CMK (cell line): ENCODE results near the gene BCL6.
"Not testable (repeated sequence)": the region's sequence is repeated elsewhere in the genome, so short reads cannot be mapped to it uniquely, and the experiment has no call there.

ENCODE experiments used
- DNase-seq: peaks from one replicate; pipeline ENCODE4 v3.0.0-alpha.2; 2010; ENCODE audit warnings: low read depth

The BCL6 gene

DNA sequence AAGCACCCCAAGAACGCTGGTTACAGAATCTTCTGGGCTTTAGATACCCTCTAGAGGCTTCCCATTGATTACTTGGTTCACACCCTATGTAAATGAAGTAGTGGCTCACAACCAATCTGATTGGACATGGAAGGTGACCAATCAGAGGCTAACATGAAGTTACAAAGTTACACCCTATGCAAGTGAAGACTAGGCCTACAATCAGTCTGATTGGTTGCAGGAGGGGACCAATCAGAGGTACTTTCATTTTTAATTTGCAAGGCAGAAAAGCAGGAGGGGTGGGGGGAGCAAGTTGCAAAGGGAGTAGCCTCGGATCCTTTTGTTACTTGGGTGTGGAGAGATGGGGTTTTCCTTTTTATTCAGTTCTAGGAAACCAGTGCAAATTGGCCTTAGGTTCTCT, 31.8 kb downstream of the BCL6 start:
- no peak for DNase-seq

DNA sequence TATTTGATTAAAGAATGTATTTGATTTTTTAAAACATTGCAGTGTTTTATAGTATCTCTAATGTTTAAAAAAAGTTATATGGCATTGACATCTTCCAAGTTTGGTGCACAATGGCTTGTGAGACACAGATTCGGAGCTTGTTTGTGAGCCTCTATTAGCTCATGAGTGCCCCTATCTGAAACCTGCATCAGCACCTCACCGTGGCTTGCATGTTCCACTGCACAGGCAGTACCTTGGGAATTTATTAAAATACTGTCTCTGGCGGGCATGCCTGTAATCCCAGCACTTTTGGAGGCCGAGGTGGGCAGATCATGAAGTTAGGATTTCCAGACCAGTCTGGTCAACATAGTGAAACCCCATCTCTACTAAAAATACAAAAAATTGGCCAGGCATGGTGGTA, 36.1 kb downstream of the BCL6 start:
- no peak for DNase-seq

DNA sequence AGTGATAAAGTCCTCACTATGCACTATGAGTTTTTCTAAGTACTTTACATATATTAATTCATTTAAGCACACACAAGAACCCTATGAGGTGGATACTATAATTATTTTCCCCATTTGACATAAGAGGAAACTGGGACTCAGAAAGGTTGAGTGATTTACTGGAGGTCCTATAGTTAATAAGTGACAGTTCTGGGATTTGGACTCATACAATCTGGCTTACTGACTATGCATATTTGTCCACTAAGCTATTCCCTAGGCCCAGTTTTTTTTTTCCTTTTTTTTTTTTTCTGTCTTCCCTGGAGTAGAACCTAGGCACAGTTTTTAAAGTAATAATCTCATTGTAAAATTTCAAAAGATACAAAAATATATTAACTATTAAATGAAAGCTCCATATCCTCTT, 36.6 kb downstream of the BCL6 start:
- DNase-seq, result no peak

DNA sequence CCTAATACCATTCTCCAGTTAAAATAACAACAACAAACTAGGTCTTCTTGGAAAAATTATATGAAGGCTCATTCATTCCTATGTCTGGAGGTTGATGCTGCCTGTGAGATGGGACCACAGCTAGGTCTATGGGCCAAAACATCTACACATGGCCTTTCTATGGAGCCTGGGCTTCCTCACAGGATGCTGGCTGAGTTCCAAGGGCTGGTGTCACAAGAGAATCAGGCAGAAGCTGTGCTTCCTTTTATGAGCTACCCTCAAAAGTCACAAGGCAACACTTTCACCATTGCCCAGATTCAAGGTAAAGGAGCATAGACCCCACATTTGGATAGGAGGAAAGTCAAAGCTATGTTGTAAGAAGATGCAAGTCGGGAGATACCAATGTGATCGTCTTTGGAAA, 38.3 kb downstream of the BCL6 start:
- DNase-seq, result no peak

DNA sequence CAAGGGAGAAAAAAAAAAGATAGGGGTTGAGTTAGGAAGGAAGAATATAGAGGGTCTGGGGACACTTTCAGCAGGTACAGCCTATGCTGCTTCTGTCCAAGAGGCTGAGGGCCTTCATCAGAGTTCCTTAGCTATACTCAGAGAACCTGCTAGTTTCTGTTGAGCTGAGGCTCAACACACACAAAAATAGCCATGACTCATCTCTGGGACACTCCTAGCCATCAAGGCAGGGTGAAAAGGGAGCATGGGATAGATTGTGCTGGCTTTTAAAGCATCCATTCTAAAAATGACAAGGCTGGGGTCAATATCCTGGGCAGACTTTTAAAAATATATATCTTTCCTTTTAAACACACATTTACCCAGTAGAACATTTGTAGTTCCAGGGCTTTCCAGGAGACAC, 40.1 kb downstream of the BCL6 start:
- no peak for DNase-seq

- DNase-seq, result no peak
Measured at GRCh38 chr3:187702507-187703033, 42.7 kb downstream of the BCL6 start, which contains the start of gene RTP2. TSS of gene RTP2 (minus strand) at chr3:187702557. CDS start at chr3:187702128, 429 bp downstream.

GRCh38 chr3:187700249-187700648, 45.0 kb downstream of the BCL6 start:
- DNase-seq, result no peak

GRCh38 chr3:187698499-187699399, 46.5 kb downstream of the BCL6 start:
- DNase-seq, result no peak

DNA sequence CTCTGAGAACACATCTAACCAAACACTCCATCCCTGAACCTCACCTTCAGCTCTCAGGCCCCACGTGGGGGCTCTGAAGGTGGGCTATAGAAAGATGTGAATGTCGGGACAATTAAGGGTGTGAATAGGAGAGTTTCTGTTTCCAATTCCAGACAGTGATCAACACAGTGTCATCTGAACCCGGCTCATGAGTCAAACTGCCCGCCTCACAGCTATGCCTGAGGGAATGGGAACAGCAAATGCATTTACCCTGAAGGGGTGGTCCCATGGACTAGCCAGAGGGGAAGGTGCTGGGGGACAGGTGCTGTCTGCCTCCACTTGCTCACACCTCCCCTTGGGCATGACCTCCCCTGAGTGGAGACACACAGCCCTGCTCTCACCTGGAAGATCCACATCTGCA, 49.2 kb downstream of the BCL6 start:
- no peak for DNase-seq

GRCh38 chr3:187695449-187695848, 49.8 kb downstream of the BCL6 start:
- no peak for DNase-seq

DNA sequence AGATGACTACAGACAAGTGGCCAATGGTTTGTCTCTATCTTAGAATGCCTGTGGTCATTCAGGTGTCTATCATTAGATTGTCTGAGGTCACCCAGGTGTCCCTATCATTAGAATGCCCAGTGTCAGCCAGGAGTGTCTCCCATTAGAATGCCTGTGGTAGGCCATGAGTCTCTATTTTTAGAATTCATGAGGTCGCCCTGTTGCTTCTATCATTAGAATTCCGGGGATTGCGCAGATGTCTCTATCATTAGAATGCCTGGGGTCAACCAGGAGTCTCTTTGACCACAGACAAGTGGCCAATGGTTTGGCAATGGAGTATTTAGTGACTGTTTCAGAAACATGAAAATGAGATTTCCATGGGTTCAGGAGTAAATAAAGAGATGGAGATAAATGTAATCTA, 50.5 kb downstream of the BCL6 start:
- DNase-seq, result no peak

- DNase-seq, result no peak
Measured at GRCh38 chr3:187693431-187693830, 51.8 kb downstream of the BCL6 start.

GRCh38 chr3:187689984-187690383, 55.3 kb downstream of the BCL6 start:
- no peak for DNase-seq

GRCh38 chr3:187686621-187687273, 58.5 kb downstream of the BCL6 start:
- DNase-seq, result no peak

- DNase-seq, result no peak
Measured at GRCh38 chr3:187685948-187686347, 59.3 kb downstream of the BCL6 start.

DNA sequence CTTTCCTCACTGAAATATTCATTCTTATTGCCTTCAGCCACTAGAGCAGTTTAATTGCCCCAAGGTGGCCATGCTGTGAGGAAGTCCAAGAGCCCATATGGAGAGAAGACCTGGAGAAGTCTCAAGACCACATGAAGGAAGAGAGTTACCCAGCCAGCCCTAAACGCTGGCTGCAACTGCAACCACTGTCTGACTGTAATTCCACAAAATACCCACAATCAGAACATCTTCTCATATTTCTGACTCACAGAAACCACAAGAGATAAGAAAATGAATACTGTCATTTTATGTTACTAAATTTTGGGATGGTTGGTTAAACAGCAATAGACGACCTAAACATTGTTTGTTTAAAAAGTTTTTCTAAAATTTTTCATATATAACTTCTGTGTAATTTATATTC, 60.4 kb downstream of the BCL6 start:
- no peak for DNase-seq

DNA sequence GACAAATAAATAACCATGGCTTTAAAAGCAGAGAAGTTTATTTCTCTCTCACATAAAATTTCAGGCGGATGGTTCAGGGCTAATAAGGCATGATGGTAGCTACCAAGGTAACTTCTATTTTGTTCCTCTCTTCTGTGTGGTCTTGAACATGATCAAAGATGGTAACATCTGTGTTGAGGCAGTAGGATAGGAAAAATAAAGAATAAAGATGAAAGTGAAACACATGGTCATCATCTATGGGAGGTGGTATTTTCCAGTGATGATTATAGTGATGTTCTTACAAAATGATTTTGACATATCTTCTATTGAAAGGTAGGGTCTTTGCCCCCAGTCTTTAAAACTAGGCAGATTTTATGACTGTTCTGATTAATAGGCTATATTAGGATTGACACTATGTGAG, 60.8 kb downstream of the BCL6 start:
- DNase-seq, result no peak

DNA sequence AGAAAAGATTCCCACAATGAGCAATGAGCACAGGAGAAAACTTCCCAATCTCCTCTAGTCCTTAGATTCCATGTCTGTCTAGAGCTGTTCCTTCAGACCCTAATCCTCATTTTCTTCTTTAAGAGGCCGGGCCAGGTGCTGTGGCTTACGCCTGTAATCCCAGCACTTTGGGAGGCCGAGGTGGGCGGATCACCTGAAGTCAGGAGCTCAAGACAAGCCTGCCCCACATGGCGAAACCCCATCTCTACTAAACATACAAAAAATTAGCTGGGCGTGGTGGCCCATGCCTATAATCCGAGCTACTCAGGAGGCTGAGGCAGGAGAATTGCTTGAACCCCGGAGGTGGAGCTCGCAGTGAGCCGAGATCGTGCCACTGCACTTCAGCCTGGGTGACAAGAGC, 63.5 kb downstream of the BCL6 start:
- not testable (repeated sequence) for DNase-seq

GRCh38 chr3:187679638-187680396, 65.5 kb downstream of the BCL6 start:
- DNase-seq, result peak; percentile 27

DNA sequence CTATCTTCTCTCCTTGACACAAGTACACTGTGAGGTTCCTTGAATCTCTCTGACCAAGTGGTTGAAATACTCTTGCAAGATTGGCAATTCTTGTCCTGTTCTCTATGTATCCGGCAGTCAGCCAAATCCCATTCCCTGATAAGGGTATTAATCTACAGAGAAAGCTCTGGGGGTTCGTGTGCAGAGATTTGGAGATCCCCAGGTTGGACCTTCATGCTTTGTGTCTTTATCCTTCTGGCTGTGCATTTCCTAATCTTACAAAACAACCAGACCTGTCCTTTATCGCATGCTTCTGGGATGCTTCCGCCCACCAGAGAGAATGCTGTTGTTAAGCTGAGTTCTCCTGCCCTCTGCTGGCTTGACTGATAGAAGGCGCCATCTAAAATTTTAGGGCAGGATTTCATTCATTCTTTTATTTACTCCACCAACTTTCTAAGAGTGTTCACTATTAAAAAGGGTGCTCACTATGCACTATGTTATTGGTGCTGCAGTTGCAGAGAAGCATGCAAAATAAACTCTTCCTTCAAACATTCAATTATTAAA, 66.5 kb downstream of the BCL6 start:
- peak; percentile 3 for DNase-seq

- no peak for DNase-seq
Measured at GRCh38 chr3:187677604-187678003, 67.7 kb downstream of the BCL6 start.

DNA sequence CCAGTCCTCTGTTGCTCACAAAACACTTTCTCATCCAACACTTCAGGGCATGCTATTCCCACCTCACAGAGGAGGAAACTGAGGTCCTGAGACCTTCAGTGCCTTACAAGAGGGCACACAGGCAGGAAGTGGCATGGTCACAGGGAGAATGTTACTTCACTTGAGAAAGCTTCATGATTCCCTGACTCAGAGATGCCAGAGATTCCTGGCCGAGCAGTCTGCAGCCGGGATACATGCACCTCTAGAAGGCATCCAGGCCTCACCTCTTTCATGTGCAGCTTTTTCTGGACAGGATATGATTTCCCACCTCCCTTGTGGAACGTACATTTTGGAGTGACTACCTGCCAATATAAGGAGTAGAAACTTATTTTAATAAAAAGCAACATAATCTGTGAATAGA, 72.3 kb downstream of the BCL6 start:
- no peak for DNase-seq
